Caco-2 (cell line): ENCODE results near the gene MAPK11. TPM values are rescaled to one million over a fixed set of nuclear protein-coding genes. Genes with fewer than 3 reads are reported as not detected.
A peak's percentile ranks its signal among the peaks of the same experiment; 100 is the strongest.

ENCODE experiments used
- BruUV-seq: library from RNA; stranded (reverse); fragments of 400-500 nt; replicated peaks from 2 replicates; lab custom pipeline; 2021; lab: Mats Ljungman, UMichigan
- CTCF ChIA-PET: fragments of 300-600 bp; sonication (Branson Sonifier 250); formaldehyde crosslinking; loops from one replicate; lab custom pipeline; 2022; ENCODE audit warnings: antibody characterized with exemption; lab: Charles Lee
- POLR2A ChIA-PET: fragments of 300-600 bp; sonication (Branson Sonifier 250); formaldehyde crosslinking; loops from one replicate; lab custom pipeline; 2022; ENCODE audit warnings: antibody characterized with exemption; lab: Charles Lee
- DNase-seq, 2 experiments: peaks; one replicate each; pipeline versions ENCODE4 v3.0.0 to v3.0.0-alpha.2; 2020 to 2022
- H3K27me3 ChIP-seq: replicated peaks from 2 replicates; pipeline ENCODE4 v1.6.0; 2011; ENCODE audit warnings: low read length; ENCODE audit not compliant: control insufficient read depth, insufficient read depth
- H3K36me3 ChIP-seq: 2 replicates; pipeline ENCODE4 v1.5.1; 2011; ENCODE audit warnings: low read length; ENCODE audit not compliant: control insufficient read depth, insufficient read depth
- H3K4me1 ChIP-seq: fragments of 250-450 bp; sonication (Bioruptor Pico); 2 replicates; pipeline ENCODE4 v1.5.1; 2020; ENCODE audit warnings: mild to moderate bottlenecking
- H3K4me3 ChIP-seq: 2 replicates; pipeline ENCODE4 v1.5.1; 2011; ENCODE audit warnings: low read depth, mild to moderate bottlenecking, control low read depth, low read length
- H3K9me3 ChIP-seq: fragments of 250-450 bp; sonication (Bioruptor Pico); 2 replicates; pipeline ENCODE4 v1.5.1; 2020; ENCODE audit warnings: mild to moderate bottlenecking, moderate library complexity
- H3K27ac Mint-ChIP-seq: one replicate; pipeline ENCODE4 v1.8.0; 2022; ENCODE audit warnings: mixed read lengths; ENCODE audit not compliant: unreplicated experiment
- H3K27me3 Mint-ChIP-seq: one replicate; pipeline ENCODE4 v1.8.0; 2022; ENCODE audit warnings: mixed read lengths; ENCODE audit not compliant: insufficient read depth, unreplicated experiment
- H3K36me3 Mint-ChIP-seq: one replicate; pipeline ENCODE4 v1.8.0; 2022; ENCODE audit warnings: mild to moderate bottlenecking, mixed read lengths; ENCODE audit not compliant: insufficient read depth, unreplicated experiment
- H3K4me1 Mint-ChIP-seq: one replicate; pipeline ENCODE4 v1.8.0; 2022; ENCODE audit warnings: low read depth, mixed read lengths; ENCODE audit not compliant: unreplicated experiment
- H3K4me3 Mint-ChIP-seq: one replicate; pipeline ENCODE4 v1.8.0; 2022; ENCODE audit warnings: mild to moderate bottlenecking, moderate library complexity, mixed read lengths; ENCODE audit not compliant: unreplicated experiment
- H3K9me3 Mint-ChIP-seq: one replicate; pipeline ENCODE4 v1.8.0; 2022; ENCODE audit warnings: mixed read lengths; ENCODE audit not compliant: unreplicated experiment
- intact Hi-C: fragments of 100-400 bp; cut with micrococcal nuclease; formaldehyde crosslinking; loops from one replicate; pipeline ENCODE4 v1.10.0; 2022; ENCODE audit not compliant: unreplicated experiment
- total RNA-seq: library from RNA; stranded (reverse); gene quantifications from 2 replicates; pipeline ENCODE4 v1.2.3, GENCODE V29; 2022
- TF ChIP-seq, protein P1 (sequence below), 2 experiments: fragments of 200-600 bp in 1 of 2; IDR thresholded peaks; 1 replicate in 1 of 2; 2 replicates in 1 of 2; pipeline versions ENCODE4 v1.5.1 to v1.8.0; 2011 to 2022; ENCODE audit warnings: antibody characterized with exemption in 1 of 2, control low read depth in 1 of 2, inconsistent platforms in 1 of 2, low read depth in 1 of 2, low read length in 1 of 2, mild to moderate bottlenecking in 1 of 2, moderate library complexity in 1 of 2; ENCODE audit not compliant: insufficient read depth in 1 of 2, severe bottlenecking in 1 of 2, unreplicated experiment in 1 of 2

Gene MAPK11
- total RNA-seq, 1 experiment from 2014 or later: 1.3 TPM

DNA sequence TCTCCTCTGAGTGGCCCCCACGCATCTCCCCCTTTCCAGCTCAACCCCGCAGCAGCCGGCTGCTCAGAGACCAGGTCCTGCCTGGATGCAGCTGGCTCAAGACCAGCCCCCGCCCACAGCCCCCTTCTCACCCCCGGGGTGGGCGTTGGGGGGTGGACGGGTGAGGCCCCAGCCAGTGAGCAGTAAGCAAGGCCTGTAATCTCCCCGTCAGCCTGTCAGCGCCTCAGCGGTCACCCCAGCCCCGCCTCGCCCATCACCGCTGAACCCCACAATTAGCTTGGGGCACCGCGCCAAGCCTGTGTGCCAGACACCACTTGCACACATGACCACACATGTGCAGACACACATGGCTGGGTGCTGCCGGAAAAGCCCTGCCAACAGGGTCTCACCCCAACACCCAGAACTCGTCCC, 31.4 kb upstream of the MAPK11 start:
- ChIA-PET CTCF (no interaction called here), POLR2A (no interaction called here)
- no peak overlapping the region for H3K4me3 ChIP-seq
- BruUV-seq: no TSS peak
- H3K36me3 ChIP-seq: peaks cover 2% of the 10 kb centered on the region
- H3K27me3 ChIP-seq: no peaks in the 10 kb centered on the region
- intact Hi-C loops: no loop called here
- peaks cover 61% of the 10 kb centered on the region for H3K4me1 ChIP-seq
- Mint-ChIP-seq H3K27ac (no peak overlapping the region), H3K36me3 (peaks cover 6% of the 10 kb centered on the region), H3K4me3 (no peak overlapping the region), H3K9me3 (no peaks in the 10 kb centered on the region), H3K4me1 (peaks cover 15% of the 10 kb centered on the region), H3K27me3 (no peaks in the 10 kb centered on the region)
- TF ChIP-seq, protein P1, sequence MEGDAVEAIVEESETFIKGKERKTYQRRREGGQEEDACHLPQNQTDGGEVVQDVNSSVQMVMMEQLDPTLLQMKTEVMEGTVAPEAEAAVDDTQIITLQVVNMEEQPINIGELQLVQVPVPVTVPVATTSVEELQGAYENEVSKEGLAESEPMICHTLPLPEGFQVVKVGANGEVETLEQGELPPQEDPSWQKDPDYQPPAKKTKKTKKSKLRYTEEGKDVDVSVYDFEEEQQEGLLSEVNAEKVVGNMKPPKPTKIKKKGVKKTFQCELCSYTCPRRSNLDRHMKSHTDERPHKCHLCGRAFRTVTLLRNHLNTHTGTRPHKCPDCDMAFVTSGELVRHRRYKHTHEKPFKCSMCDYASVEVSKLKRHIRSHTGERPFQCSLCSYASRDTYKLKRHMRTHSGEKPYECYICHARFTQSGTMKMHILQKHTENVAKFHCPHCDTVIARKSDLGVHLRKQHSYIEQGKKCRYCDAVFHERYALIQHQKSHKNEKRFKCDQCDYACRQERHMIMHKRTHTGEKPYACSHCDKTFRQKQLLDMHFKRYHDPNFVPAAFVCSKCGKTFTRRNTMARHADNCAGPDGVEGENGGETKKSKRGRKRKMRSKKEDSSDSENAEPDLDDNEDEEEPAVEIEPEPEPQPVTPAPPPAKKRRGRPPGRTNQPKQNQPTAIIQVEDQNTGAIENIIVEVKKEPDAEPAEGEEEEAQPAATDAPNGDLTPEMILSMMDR (IDR thresholded peaks at IDR 0.05; ENCODE audit: insufficient read depth in 1 of 2, low read depth in 1 of 2, low read length in 1 of 2, severe bottlenecking in 1 of 2, unreplicated experiment in 1 of 2): no peak
- no peaks in the 10 kb centered on the region for H3K9me3 ChIP-seq
- no peak for DNase-seq

GRCh38 chr22:50300620-50301257, 30.6 kb upstream of the MAPK11 start:
- H3K27ac Mint-ChIP-seq: no peak overlapping the region
- H3K36me3 Mint-ChIP-seq: peaks cover 6% of the 10 kb centered on the region
- Histone ChIP-seq H3K4me1 (peaks cover 59% of the 10 kb centered on the region), H3K4me3 (peak overlapping the region; percentile 75), H3K27me3 (no peaks in the 10 kb centered on the region), H3K9me3 (no peaks in the 10 kb centered on the region), H3K36me3 (peaks cover 2% of the 10 kb centered on the region)
- BruUV-seq: no TSS peak
- no peaks in the 10 kb centered on the region for H3K27me3 Mint-ChIP-seq
- H3K9me3 Mint-ChIP-seq: no peaks in the 10 kb centered on the region
- CTCF ChIA-PET: interaction anchor here (0.8 to 1.6 kb wide), 6 partner anchors 17 to 66 kb away, joined by 3 to 6 read pairs (median 4); partner anchors contain the start of gene DENND6B
- peak overlapping the region; percentile 60 for H3K4me3 Mint-ChIP-seq
- intact Hi-C loops: no loop called here
- no peak for DNase-seq
- POLR2A ChIA-PET: interaction anchor here (0.8 kb wide), 1 partner anchor 10 kb away, joined by 5 read pairs; no protein-coding TSS in a partner anchor
- TF ChIP-seq, protein P1 (IDR thresholded peaks at IDR 0.05; ENCODE audit: insufficient read depth in 1 of 2, low read depth in 1 of 2, low read length in 1 of 2, severe bottlenecking in 1 of 2, unreplicated experiment in 1 of 2): no peak
- peaks cover 15% of the 10 kb centered on the region for H3K4me1 Mint-ChIP-seq

DNA sequence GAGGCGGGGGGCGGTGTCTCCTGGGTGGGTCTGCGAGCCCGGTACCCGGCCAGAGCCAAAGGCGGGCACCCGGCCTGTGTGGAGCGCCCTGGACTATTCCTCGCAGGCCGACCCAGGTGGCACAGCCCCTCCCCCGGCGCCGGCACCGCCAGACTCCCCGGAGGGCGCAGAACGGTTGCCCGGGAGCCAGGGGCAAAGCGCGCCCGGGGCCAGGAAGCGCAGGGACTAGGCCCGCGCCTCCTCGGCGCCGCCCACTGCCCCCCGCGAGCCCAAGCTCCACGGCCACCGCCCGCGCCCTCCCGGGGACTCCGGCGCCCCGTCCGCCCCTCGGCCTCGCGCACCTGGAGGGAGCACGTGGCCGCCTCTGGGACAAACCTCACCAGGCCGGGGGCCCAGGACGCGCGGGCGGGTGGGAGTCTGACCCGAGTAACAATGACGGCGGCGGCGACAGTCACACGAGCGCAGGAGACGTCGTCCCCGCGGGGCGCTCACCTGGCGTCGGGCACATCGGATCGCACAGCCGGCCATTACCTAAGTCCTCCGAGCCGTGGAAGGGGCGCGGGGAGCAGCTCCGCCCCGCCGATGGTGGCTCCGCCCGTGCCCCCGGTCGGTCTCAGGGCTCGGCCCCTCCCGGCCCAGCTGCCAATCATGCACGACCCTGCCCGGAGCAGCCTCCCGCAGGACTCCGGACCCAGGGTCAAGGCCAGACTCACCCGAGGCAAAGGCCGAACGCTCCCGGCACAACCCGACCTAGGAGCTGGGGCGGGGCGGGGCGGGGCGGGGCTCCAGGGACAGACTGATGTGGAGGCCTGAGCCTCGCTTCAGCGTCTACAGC, 29.8 kb upstream of the MAPK11 start:
- H3K4me3 Mint-ChIP-seq: peak overlapping the region; percentile 60
- TSS peak; percentile 19 for BruUV-seq
- Histone ChIP-seq H3K36me3 (peaks cover 2% of the 10 kb centered on the region), H3K9me3 (no peaks in the 10 kb centered on the region), H3K27me3 (no peaks in the 10 kb centered on the region), H3K4me1 (peaks cover 53% of the 10 kb centered on the region), H3K4me3 (peak overlapping the region; percentile 75)
- H3K4me1 Mint-ChIP-seq: peaks cover 15% of the 10 kb centered on the region
- peaks cover 6% of the 10 kb centered on the region for H3K36me3 Mint-ChIP-seq
- intact Hi-C loops: no loop called here
- TF ChIP-seq, protein P1 (IDR thresholded peaks at IDR 0.05; ENCODE audit: insufficient read depth in 1 of 2, low read depth in 1 of 2, low read length in 1 of 2, severe bottlenecking in 1 of 2, unreplicated experiment in 1 of 2): no peak
- no peaks in the 10 kb centered on the region for H3K9me3 Mint-ChIP-seq
- ChIA-PET CTCF (interaction anchor here (0.6 to 1.6 kb wide), 9 partner anchors 16 to 67 kb away, joined by 3 to 6 read pairs (median 4); partner anchors contain the start of gene DENND6B), POLR2A (interaction anchor here (0.8 to 1.1 kb wide), 2 partner anchors 10 to 56 kb away, joined by 4 to 5 read pairs; no protein-coding TSS in a partner anchor)
- no peaks in the 10 kb centered on the region for H3K27me3 Mint-ChIP-seq
- peak; percentile 91 to 92 for DNase-seq
- no peak overlapping the region for H3K27ac Mint-ChIP-seq
